ENCODE measurements around the gene GNGT1. TPM values are rescaled to one million over a fixed set of nuclear protein-coding genes. Genes with fewer than 3 reads are reported as not detected.

Gene GNGT1
- total RNA-seq, 2 donors from 2014 or later, result 0.22 TPM; not detected in 1

GRCh38 chr7:93873998-93874574, 32.3 kb upstream of the GNGT1 start:
- Histone ChIP-seq H3K27ac (ENCODE audit: low read depth, low read length) (no peak overlapping the region), H3K27me3 (ENCODE audit: control insufficient read depth, insufficient read depth, low read length, poor library complexity, severe bottlenecking) (no peaks in the 10 kb centered on the region), H3K36me3 (ENCODE audit: control insufficient read depth, insufficient read depth, low read length) (no peaks in the 10 kb centered on the region), H3K4me3 (ENCODE audit: low read length) (no peak overlapping the region), H3K9ac (ENCODE audit: extremely low read depth, low read length, poor library complexity, severe bottlenecking) (no peak overlapping the region), H3K9me3 (ENCODE audit: control insufficient read depth, low read length) (peaks cover 8% of the 10 kb centered on the region), H3K4me1 (ENCODE audit: control insufficient read depth, insufficient read depth, low read length) (no peaks in the 10 kb centered on the region)
- Mint-ChIP-seq H3K36me3 (ENCODE audit: low read depth) (no peaks in the 10 kb centered on the region), H3K27me3 (ENCODE audit: insufficient read depth) (no peaks in the 10 kb centered on the region), H3K4me3 (no peak overlapping the region), H3K9me3 (peaks cover 10% of the 10 kb centered on the region), H3K4me1 (no peaks in the 10 kb centered on the region), H3K27ac (no peak overlapping the region)
- WGBS, 2 experiments (ENCODE audit: insufficient coverage in 1 of 2, insufficient read length in 1 of 2), result 75 to 91% methylated on average over 1 of the region's 1 CpG
- DNase-seq, result peak; percentile 53
- TF ChIP-seq CTCF (conservative IDR thresholded peaks at IDR 0.05), result no peak

GRCh38 chr7:93877742-93878141, 28.6 kb upstream of the GNGT1 start:
- no peak for DNase-seq
- H3K9ac ChIP-seq (ENCODE audit: extremely low read depth, low read length, poor library complexity, severe bottlenecking), result no peak overlapping the region
- no peaks in the 10 kb centered on the region for H3K27me3 ChIP-seq (ENCODE audit: control insufficient read depth, insufficient read depth, low read length, poor library complexity, severe bottlenecking)
- no peaks in the 10 kb centered on the region for H3K36me3 Mint-ChIP-seq (ENCODE audit: low read depth)
- H3K9me3 Mint-ChIP-seq, result peaks cover 14% of the 10 kb centered on the region
- H3K27ac ChIP-seq (ENCODE audit: low read depth, low read length), result no peak overlapping the region
- no peak overlapping the region for H3K27ac Mint-ChIP-seq
- whole genome bisulfite sequencing, 2 experiments (ENCODE audit: insufficient coverage in 1 of 2, insufficient read length in 1 of 2), result 97 to 100% methylated on average over 1 to 3 of the region's 3 CpGs
- H3K36me3 ChIP-seq (ENCODE audit: control insufficient read depth, insufficient read depth, low read length), result no peaks in the 10 kb centered on the region
- H3K4me3 Mint-ChIP-seq, result no peak overlapping the region
- peaks cover 2% of the 10 kb centered on the region for H3K27me3 Mint-ChIP-seq (ENCODE audit: insufficient read depth)
- H3K4me1 Mint-ChIP-seq, result no peaks in the 10 kb centered on the region
- H3K4me1 ChIP-seq (ENCODE audit: control insufficient read depth, insufficient read depth, low read length), result no peaks in the 10 kb centered on the region
- no peak for TF ChIP-seq CTCF (conservative IDR thresholded peaks at IDR 0.05)
- peaks cover 17% of the 10 kb centered on the region for H3K9me3 ChIP-seq (ENCODE audit: control insufficient read depth, low read length)
- no peak overlapping the region for H3K4me3 ChIP-seq (ENCODE audit: low read length)

- TF ChIP-seq CTCF (conservative IDR thresholded peaks at IDR 0.05), result no peak
- H3K27ac Mint-ChIP-seq, result no peak overlapping the region
- no peak for DNase-seq
- H3K27me3 Mint-ChIP-seq (ENCODE audit: insufficient read depth), result peaks cover 2% of the 10 kb centered on the region
- no peak overlapping the region for H3K9ac ChIP-seq (ENCODE audit: extremely low read depth, low read length, poor library complexity, severe bottlenecking)
- no peaks in the 10 kb centered on the region for H3K36me3 Mint-ChIP-seq (ENCODE audit: low read depth)
- peaks cover 13% of the 10 kb centered on the region for H3K9me3 ChIP-seq (ENCODE audit: control insufficient read depth, low read length)
- no peak overlapping the region for H3K27ac ChIP-seq (ENCODE audit: low read depth, low read length)
- peaks cover 7% of the 10 kb centered on the region for H3K9me3 Mint-ChIP-seq
- no peaks in the 10 kb centered on the region for H3K36me3 ChIP-seq (ENCODE audit: control insufficient read depth, insufficient read depth, low read length)
- H3K4me3 Mint-ChIP-seq, result no peak overlapping the region
- no peaks in the 10 kb centered on the region for H3K4me1 Mint-ChIP-seq
- H3K27me3 ChIP-seq (ENCODE audit: control insufficient read depth, insufficient read depth, low read length, poor library complexity, severe bottlenecking), result no peaks in the 10 kb centered on the region
- no peak overlapping the region for H3K4me3 ChIP-seq (ENCODE audit: low read length)
- H3K4me1 ChIP-seq (ENCODE audit: control insufficient read depth, insufficient read depth, low read length), result no peaks in the 10 kb centered on the region
Observed at GRCh38 chr7:93879356-93879755, 27.0 kb upstream of the GNGT1 start.

Measured in endodermal cell (in vitro differentiated cells).